Measurements from ENCODE around the gene CDCP1.
"Not testable (repeated sequence)": the region's sequence is repeated elsewhere in the genome, so short reads cannot be mapped to it uniquely, and the experiment has no call there.

CDCP1 gene

GRCh38 chr3:45080824-45081223, 65.4 kb downstream of the CDCP1 start:
- H3K27ac ChIP-seq = no peak overlapping the region
- no peak for TF ChIP-seq ZFX (IDR thresholded peaks at IDR 0.05)

DNA sequence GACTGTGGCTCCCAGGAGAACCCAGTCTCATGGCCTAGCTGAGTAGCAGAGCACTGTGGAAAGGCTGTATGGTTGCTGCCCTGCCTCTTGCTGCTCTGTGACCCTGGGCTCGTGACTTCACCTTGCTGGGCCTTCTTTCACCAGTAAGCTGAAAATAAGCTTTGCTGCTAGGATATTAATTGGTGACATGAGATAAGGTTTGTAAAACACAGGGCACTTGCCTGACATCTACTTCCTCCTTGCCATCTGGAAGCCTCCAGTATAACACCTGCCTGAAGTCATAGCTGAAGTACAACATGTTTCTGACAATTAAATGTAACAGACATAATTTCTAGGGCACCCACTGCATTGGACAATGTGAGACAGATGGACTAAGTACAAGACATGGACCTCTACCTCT, 66.5 kb downstream of the CDCP1 start:
- no peak for TF ChIP-seq ZFX (IDR thresholded peaks at IDR 0.05)
- TF ChIP-seq CTCF (conservative IDR thresholded peaks at IDR 0.05) = no peak
- no peak overlapping the region for H3K27ac ChIP-seq

GRCh38 chr3:45078910-45079522, 67.2 kb downstream of the CDCP1 start:
- H3K27ac ChIP-seq = no peak overlapping the region
- TF ChIP-seq CTCF (conservative IDR thresholded peaks at IDR 0.05) (no peak; the same call in 1 of the 2 replicates), ZFX (IDR thresholded peaks at IDR 0.05) (no peak)

DNA sequence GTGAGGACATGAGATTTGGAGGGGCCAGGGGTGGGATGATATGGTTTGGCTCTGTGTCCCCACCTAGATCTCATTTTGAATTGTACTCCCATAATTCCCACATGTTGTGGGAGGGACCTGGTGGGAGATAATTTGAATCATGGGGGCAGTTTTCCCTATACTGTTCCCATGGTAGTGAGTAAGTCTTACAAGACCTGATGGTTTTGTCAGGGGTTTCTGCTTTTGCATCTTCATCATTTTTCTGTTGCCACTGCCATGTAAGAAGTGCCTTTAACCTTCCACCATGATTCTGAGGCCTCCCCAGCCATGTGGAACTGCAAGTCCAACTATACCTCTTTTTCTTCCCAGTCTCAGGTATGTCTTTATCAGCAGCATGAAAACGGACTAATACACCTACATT, 67.9 kb downstream of the CDCP1 start:
- H3K27ac ChIP-seq = not testable (repeated sequence)

- H3K27ac ChIP-seq = no peak overlapping the region
- TF ChIP-seq CTCF (conservative IDR thresholded peaks at IDR 0.05) (no peak), ZFX (IDR thresholded peaks at IDR 0.05) (no peak)
These were observed 70.2 kb downstream of the CDCP1 start for GRCh38 chr3:45075821-45076625.

GRCh38 chr3:45071075-45071474, 75.1 kb downstream of the CDCP1 start:
- H3K27ac ChIP-seq = no peak overlapping the region
- TF ChIP-seq CTCF (conservative IDR thresholded peaks at IDR 0.05) (no peak), ZFX (IDR thresholded peaks at IDR 0.05) (no peak)

DNA sequence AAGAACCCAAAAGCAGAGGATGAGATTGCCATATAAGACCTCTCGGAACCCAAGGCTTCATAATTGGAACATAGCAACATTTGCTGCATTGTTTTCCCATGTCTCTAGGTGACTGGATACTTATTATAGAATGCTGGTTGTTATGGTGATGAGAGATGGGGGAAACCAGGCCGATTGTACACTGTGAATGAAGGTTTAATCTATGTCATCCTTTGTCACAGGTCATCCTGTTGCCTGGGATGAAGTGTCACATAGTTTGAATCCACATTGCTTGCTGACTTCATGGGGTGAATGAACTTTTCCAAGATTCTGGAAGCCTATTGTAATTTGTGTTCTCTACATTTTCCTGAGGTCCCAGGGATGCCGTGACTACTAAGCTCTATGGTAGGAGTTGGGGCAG, 78.2 kb downstream of the CDCP1 start:
- no peak overlapping the region for H3K27ac ChIP-seq
- no peak for TF ChIP-seq ZFX (IDR thresholded peaks at IDR 0.05)

- TF ChIP-seq ZFX (IDR thresholded peaks at IDR 0.05) (no peak), CTCF (conservative IDR thresholded peaks at IDR 0.05) (no peak)
- H3K27ac ChIP-seq = no peak overlapping the region
These were observed 78.7 kb downstream of the CDCP1 start for GRCh38 chr3:45067486-45067885.
